Activated naive CD8-positive, alpha-beta T cell treated with anti-CD3 and anti-CD28 coated beads, Interleukin-2, amount 10 ng/mL, durations not matched to agents 7 days and 5 days (primary cell): ENCODE results near the gene RAB44. TPM values are rescaled to one million over a fixed set of nuclear protein-coding genes. Genes with fewer than 3 reads are reported as not detected.

ENCODE experiments used
- ATAC-seq: fragments of 150-1000 bp; cut with Tn5 transposase; one replicate; pipeline ENCODE4 v1.10.0; 2021; ENCODE audit warnings: low read depth, moderate library complexity
- POLR2A ChIA-PET: fragments of 350-600 bp; sonication (Branson Sonifier 250); formaldehyde crosslinking; loops from one replicate; lab custom pipeline; 2021; ENCODE audit warnings: antibody characterized with exemption; lab: Charles Lee
- DNase-seq: peaks from one replicate; pipeline ENCODE4 v3.0.0; 2021
- H3K27ac Mint-ChIP-seq: one replicate; pipeline ENCODE4 v1.8.0; 2022; ENCODE audit warnings: mild to moderate bottlenecking, mixed read lengths
- H3K27me3 Mint-ChIP-seq: one replicate; pipeline ENCODE4 v1.8.0; 2022; ENCODE audit warnings: mild to moderate bottlenecking, moderate library complexity, mixed read lengths
- H3K36me3 Mint-ChIP-seq: one replicate; pipeline ENCODE4 v1.8.0; 2021; ENCODE audit warnings: mild to moderate bottlenecking, mixed read lengths
- H3K4me1 Mint-ChIP-seq: one replicate; pipeline ENCODE4 v1.8.0; 2021; ENCODE audit warnings: mixed read lengths
- H3K4me3 Mint-ChIP-seq: one replicate; pipeline ENCODE4 v1.8.0; 2022; ENCODE audit warnings: mild to moderate bottlenecking, moderate library complexity, mixed read lengths
- H3K9me3 Mint-ChIP-seq: one replicate; pipeline ENCODE4 v1.8.0; 2021; ENCODE audit warnings: mixed read lengths
- total RNA-seq, 2 experiments: library from RNA; stranded (reverse); gene quantifications; one replicate each; pipeline ENCODE4 v1.2.3, GENCODE V29; 2021

RAB44 gene
- total RNA-seq, 2 experiments from 2014 or later, result not detected

DNA sequence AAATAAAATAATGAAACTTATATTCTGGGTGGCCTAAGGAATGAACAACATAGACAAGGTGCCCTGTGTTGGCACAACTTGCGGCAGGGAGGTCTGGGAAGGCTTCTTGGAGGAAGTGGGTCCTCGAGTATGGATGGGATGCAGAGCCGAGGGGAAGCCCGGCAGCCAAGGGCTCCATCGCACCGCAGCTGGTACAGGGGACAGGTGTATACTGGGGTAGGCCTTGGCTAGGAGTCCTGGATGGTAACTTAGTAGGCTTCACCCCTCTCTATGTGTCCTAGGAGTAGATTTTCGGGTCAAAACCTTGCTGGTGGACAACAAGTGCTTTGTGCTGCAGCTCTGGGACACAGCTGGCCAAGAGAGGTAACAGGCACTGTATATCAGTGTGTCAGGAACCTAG, 28.0 kb downstream of the RAB44 start:
- Mint-ChIP-seq H3K9me3 (no peaks in the 10 kb centered on the region), H3K4me1 (peaks cover 21% of the 10 kb centered on the region), H3K36me3 (no peaks in the 10 kb centered on the region), H3K27ac (no peak overlapping the region), H3K27me3 (peaks cover 2% of the 10 kb centered on the region), H3K4me3 (no peak overlapping the region)
- ATAC-seq (no peak), DNase-seq (no peak)
- POLR2A ChIA-PET, result no interaction called here

GRCh38 chr6:36727505-36728021, 29.9 kb downstream of the RAB44 start:
- no peak overlapping the region for H3K27ac Mint-ChIP-seq
- peaks cover 2% of the 10 kb centered on the region for H3K27me3 Mint-ChIP-seq
- peak overlapping the region; percentile 25 for H3K4me3 Mint-ChIP-seq
- DNase-seq (no peak), ATAC-seq (peak; percentile 55)
- no peaks in the 10 kb centered on the region for H3K36me3 Mint-ChIP-seq
- no peaks in the 10 kb centered on the region for H3K9me3 Mint-ChIP-seq
- POLR2A ChIA-PET, result no interaction called here
- peaks cover 22% of the 10 kb centered on the region for H3K4me1 Mint-ChIP-seq

DNA sequence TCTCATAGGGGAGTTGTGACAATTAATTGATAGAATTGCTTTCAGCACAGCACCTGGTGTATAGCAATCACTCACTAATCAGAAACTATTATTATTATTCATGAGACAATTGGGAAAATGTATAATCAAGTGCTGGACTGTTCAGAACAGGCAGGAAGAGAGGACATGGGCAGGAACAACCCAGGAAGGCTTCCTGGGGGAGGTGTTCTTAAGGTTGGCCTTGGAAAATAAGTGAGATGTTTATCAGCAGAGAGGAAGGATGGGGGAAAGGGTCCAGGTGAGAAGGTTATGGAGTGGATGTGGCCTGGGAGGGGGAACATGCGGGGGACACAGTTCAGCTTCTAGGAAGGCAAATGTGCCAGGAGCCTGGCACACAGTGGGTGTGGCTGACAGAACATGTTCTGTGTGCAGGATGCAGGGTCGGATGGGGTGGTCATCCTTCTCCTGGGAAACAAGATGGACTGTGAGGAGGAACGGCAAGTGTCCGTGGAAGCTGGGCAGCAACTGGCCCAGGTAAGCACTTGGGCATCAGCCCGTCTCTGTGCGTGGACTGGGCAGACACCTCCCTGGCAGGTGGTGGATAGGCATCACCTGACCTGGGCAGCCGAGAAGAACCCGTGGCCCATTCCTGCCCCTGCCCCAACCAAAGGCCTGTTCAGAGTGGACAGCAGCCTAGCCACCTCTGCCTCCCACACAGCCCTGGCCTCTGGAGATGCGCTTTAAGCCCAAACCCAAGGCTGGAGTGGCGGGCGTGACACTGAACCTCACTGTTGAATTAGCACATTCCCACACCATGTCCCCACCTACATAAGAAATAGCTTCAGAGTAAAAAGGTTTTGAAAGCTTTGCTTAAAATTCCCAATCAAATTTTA, 30.9 kb downstream of the RAB44 start:
- ATAC-seq (no peak), DNase-seq (no peak)
- no peaks in the 10 kb centered on the region for H3K36me3 Mint-ChIP-seq
- H3K9me3 Mint-ChIP-seq, result no peaks in the 10 kb centered on the region
- POLR2A ChIA-PET, result no interaction called here
- peak overlapping the region; percentile 25 for H3K4me3 Mint-ChIP-seq
- no peak overlapping the region for H3K27ac Mint-ChIP-seq
- peaks cover 22% of the 10 kb centered on the region for H3K4me1 Mint-ChIP-seq
- H3K27me3 Mint-ChIP-seq, result peaks cover 2% of the 10 kb centered on the region

- DNase-seq (no peak), ATAC-seq (no peak)
- peaks cover 2% of the 10 kb centered on the region for H3K27me3 Mint-ChIP-seq
- H3K9me3 Mint-ChIP-seq, result no peaks in the 10 kb centered on the region
- H3K4me1 Mint-ChIP-seq, result peaks cover 24% of the 10 kb centered on the region
- no peak overlapping the region for H3K4me3 Mint-ChIP-seq
- H3K36me3 Mint-ChIP-seq, result peaks cover 1% of the 10 kb centered on the region
- POLR2A ChIA-PET, result no interaction called here
- H3K27ac Mint-ChIP-seq, result no peak overlapping the region
These were observed 31.5 kb downstream of the RAB44 start for GRCh38 chr6:36729161-36729524.

DNA sequence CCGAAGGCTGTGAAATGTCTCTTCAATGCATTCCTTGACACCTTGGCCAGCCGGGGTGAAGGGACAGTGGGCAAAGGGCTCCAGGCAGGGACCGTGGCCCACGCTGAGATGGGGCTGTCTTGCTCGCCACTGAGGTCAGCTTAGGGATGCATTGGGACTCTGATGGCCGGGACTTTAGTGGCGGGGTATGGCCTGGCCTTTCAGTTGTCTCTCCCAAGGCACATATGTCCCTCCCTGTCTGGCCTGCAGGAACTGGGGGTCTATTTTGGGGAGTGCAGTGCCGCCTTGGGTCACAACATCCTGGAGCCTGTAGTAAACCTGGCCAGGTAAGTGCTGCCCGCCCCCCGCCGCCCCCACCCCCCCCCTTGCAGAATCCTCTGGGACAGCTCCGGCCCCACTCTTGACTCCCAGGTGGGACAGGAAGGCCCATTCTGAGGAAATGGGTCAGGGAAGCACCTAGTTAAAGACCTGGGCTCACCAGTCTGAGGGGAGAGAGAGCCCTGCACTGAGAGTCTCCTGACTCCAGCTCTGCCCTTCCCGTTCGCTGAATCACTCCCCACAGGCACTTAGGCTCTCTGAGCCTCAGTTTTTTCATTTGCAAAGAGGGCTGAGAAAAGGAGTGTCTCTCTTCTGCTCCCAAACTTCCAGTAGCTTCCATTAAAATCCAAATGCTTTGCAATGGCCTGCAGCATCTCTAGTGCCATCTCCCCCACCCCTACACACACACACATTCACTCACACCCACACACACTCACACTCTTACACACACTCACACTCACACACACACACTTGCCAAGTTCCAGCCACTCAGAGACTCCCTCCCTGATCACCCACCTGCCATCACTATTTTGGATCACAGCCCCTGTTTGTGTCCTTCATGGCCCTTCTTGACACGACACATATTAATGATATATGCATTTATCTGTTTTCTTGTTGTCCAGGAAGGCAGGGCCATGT, 33.1 kb downstream of the RAB44 start:
- POLR2A ChIA-PET, result interaction anchor here (0.6 kb wide), 2 partner anchors 12 to 235 kb away, joined by 3 read pairs; no protein-coding TSS in a partner anchor
- peaks cover 29% of the 10 kb centered on the region for H3K4me1 Mint-ChIP-seq
- no peaks in the 10 kb centered on the region for H3K9me3 Mint-ChIP-seq
- DNase-seq (no peak), ATAC-seq (no peak)
- no peak overlapping the region for H3K4me3 Mint-ChIP-seq
- H3K27me3 Mint-ChIP-seq, result peaks cover 2% of the 10 kb centered on the region
- H3K27ac Mint-ChIP-seq, result no peak overlapping the region
- H3K36me3 Mint-ChIP-seq, result peaks cover 1% of the 10 kb centered on the region

DNA sequence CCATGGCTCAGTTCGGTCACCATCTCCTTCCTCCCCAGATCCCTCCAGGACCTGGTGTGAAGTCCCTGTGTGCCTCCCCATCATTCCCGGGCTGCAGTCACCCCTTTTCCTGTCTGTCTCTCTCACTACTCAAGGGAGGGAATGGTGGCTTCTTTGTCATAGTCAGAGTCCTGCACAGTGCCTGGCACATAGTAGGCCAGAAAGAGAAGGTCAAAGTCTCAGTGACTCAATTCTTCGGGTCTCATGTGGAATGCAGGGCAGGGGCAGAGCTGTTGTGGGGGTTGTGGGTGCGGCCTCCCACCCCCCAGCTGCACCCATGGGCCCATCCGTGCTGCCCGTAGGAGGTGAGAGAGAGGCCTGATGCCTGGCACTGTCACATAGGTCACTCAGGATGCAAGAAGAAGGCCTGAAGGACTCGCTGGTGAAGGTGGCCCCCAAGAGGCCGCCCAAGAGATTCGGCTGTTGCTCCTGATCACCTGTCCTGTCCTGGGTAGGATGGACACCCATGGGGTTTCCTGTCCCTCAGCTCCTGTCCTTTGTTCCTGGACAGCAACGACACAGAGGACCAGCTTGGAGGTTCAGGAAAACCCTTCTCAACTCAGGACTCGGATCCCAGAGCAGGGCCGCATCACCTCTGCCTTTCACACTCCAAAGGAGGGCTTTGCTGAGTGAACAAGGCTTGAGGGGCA, 34.1 kb downstream of the RAB44 start:
- Mint-ChIP-seq H3K27me3 (peaks cover 2% of the 10 kb centered on the region), H3K4me1 (peaks cover 29% of the 10 kb centered on the region), H3K27ac (no peak overlapping the region), H3K36me3 (peaks cover 1% of the 10 kb centered on the region), H3K9me3 (no peaks in the 10 kb centered on the region), H3K4me3 (no peak overlapping the region)
- ATAC-seq, result no peak
- POLR2A ChIA-PET, result no interaction called here
- peak; percentile 16 for DNase-seq

- no peak for ATAC-seq
- H3K36me3 Mint-ChIP-seq, result peaks cover 1% of the 10 kb centered on the region
- POLR2A ChIA-PET, result no interaction called here
- H3K4me3 Mint-ChIP-seq, result no peak overlapping the region
- no peak for DNase-seq
- H3K27ac Mint-ChIP-seq, result no peak overlapping the region
- peaks cover 17% of the 10 kb centered on the region for H3K4me1 Mint-ChIP-seq
- no peaks in the 10 kb centered on the region for H3K9me3 Mint-ChIP-seq
- H3K27me3 Mint-ChIP-seq, result peaks cover 2% of the 10 kb centered on the region
These were observed 35.7 kb downstream of the RAB44 start for GRCh38 chr6:36733300-36733699.

DNA sequence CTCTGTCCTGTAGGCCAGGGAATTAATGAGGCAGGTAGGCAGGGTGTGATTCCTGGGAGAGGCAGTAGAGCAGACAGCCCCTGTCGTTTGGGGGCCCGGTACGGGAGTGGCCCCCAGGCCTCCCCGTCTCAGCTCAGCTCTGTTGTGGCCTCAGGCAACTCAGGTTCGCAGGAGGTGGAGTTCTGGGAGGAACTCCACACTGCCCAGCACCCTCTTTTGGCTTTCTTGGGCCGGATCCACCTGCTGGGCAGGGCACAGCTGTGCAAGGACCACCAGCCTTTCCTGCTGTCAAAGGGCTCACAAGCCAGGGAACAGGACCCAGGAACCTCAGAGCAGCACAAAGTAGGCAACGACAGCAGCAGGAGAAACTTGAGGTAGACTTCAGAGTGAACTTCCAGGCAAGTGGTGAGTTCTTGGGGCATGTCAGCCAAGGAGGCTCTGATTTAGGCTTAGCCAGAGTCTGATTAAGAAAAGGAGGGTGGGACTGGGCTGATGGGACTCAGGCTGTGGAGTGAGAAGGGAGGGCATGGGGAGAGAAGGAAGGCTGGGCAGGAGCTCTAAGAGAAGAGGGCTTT, 36.9 kb downstream of the RAB44 start:
- ATAC-seq (no peak), DNase-seq (no peak)
- Mint-ChIP-seq H3K27me3 (peaks cover under 1% of the 10 kb centered on the region), H3K4me3 (peak overlapping the region; percentile 48), H3K9me3 (no peaks in the 10 kb centered on the region), H3K36me3 (peaks cover 1% of the 10 kb centered on the region), H3K4me1 (peaks cover 16% of the 10 kb centered on the region), H3K27ac (peak overlapping the region; percentile 72)
- POLR2A ChIA-PET, result interaction anchor here (1.4 kb wide), 1 partner anchor 57 kb away, joined by 3 read pairs; the partner anchor contains the start of gene CDKN1A

GRCh38 chr6:36735110-36736071, 37.8 kb downstream of the RAB44 start:
- peaks cover 1% of the 10 kb centered on the region for H3K36me3 Mint-ChIP-seq
- peaks cover 20% of the 10 kb centered on the region for H3K4me1 Mint-ChIP-seq
- no peaks in the 10 kb centered on the region for H3K9me3 Mint-ChIP-seq
- no peaks in the 10 kb centered on the region for H3K27me3 Mint-ChIP-seq
- peak; percentile 92 for ATAC-seq
- peak overlapping the region; percentile 72 for H3K27ac Mint-ChIP-seq
- peak overlapping the region; percentile 48 for H3K4me3 Mint-ChIP-seq
- POLR2A ChIA-PET, result interaction anchor here (1.4 kb wide), 1 partner anchor 58 kb away, joined by 3 read pairs; the partner anchor contains the start of gene CDKN1A
- no peak for DNase-seq

DNA sequence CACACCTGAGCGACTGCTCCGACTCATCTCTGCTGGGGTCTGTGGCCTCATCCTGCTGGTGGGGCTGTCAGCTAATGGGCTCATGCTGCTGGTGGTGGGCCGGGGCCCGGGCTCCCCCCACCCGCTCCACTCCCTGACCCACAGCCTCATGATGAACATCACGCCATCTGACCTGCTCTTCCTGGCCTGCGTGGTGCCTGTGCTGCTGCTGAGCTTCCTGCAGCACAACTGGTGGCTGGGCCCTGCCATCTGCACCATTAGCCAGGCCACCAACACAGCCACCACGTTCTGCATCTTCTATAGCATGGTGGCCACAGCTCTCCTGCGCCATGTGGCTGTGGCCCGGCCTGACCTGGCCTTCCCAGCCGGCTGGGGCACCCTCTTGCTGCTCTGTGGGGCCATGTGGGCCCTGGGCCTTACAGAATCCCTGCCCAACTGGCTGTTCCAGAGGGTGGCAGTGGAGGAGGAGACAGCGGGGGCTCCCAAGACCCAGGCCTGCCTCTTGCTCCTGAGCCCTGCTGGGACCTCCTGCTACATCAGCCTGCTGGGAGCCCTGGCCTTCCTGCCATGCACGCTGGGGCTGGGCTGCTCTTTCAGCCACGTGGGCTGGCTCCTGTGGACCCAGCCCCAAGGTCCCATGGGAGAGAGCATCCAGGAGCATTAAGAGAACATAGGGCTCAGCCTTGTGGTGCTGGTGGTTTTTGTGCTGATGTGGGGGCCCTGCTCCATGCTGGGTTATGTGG, 39.6 kb downstream of the RAB44 start:
- H3K4me1 Mint-ChIP-seq, result peaks cover 21% of the 10 kb centered on the region
- ATAC-seq, result no peak
- H3K4me3 Mint-ChIP-seq, result no peak overlapping the region
- H3K36me3 Mint-ChIP-seq, result peaks cover 1% of the 10 kb centered on the region
- no peaks in the 10 kb centered on the region for H3K27me3 Mint-ChIP-seq
- no peak overlapping the region for H3K27ac Mint-ChIP-seq
- no peak for DNase-seq
- POLR2A ChIA-PET, result no interaction called here
- H3K9me3 Mint-ChIP-seq, result no peaks in the 10 kb centered on the region

DNA sequence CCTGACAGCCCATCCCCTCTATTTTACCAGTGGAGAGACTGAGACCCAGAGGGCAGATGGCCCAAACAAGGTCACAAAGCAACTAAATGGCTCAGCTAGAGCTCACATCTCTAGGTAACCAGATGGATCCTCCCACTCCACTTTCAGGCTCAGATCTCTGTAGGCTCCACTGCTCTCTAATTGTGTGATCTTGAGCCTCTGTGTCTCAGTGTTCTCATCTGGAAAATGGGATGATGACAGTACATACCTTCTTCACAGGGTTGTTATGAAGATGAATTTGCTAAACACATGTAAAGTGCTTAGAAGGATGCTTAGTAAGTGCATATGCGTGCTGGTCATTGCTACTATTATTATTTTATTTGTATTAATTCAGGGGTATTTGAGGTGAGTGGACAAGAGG, 40.5 kb downstream of the RAB44 start:
- peaks cover 1% of the 10 kb centered on the region for H3K36me3 Mint-ChIP-seq
- H3K27ac Mint-ChIP-seq, result no peak overlapping the region
- ATAC-seq (no peak), DNase-seq (no peak)
- H3K27me3 Mint-ChIP-seq, result no peaks in the 10 kb centered on the region
- no peak overlapping the region for H3K4me3 Mint-ChIP-seq
- no peaks in the 10 kb centered on the region for H3K9me3 Mint-ChIP-seq
- H3K4me1 Mint-ChIP-seq, result peaks cover 21% of the 10 kb centered on the region
- POLR2A ChIA-PET, result no interaction called here
